K562 (cell line): ENCODE measurements around the gene MYCL.

ENCODE experiments used
- CBFB ChIP-seq: sonication (generic); formaldehyde crosslinking; IDR thresholded peaks from 2 replicates; pipeline ENCODE4 v1.4.0; 2020; ENCODE audit warnings: mild to moderate bottlenecking, missing genetic modification reagents
- FOXA1 ChIP-seq: fragments of 450-650 bp; IDR thresholded peaks from 2 replicates; pipeline ENCODE4 v1.6.1; 2016; ENCODE audit warnings: mild to moderate bottlenecking, borderline replicate concordance
- MAZ ChIP-seq, 2 experiments: fragments of 450-650 bp in 1 of 2; sonication (generic) in 1 of 2; formaldehyde crosslinking; IDR thresholded peaks in 1 of 2; conservative IDR thresholded peaks in 1 of 2; 2 replicates each; pipeline versions ENCODE4 v1.4.0 to v1.5.0; 2020; ENCODE audit warnings: mild to moderate bottlenecking in 1 of 2, missing genetic modification reagents in 1 of 2
- NFIC ChIP-seq: fragments of 450-650 bp; IDR thresholded peaks from 2 replicates; pipeline ENCODE4 v1.6.1; 2017; ENCODE audit warnings: mild to moderate bottlenecking, inconsistent platforms
- SREBF2 ChIP-seq: sonication (generic); formaldehyde crosslinking; IDR thresholded peaks from 2 replicates; pipeline ENCODE4 v1.4.0; 2020; ENCODE audit warnings: mild to moderate bottlenecking, missing genetic modification reagents
- YY1 ChIP-seq, 3 experiments: IDR thresholded peaks; 2 replicates each; pipeline ENCODE4 v1.6.1; 2011; ENCODE audit warnings: low read length in 2 of 3, mild to moderate bottlenecking in 2 of 3, moderate library complexity in 2 of 3, borderline replicate concordance in 1 of 3, control low read depth in 1 of 3, low read depth in 1 of 3; ENCODE audit not compliant: insufficient read depth in 3 of 3, insufficient replicate concordance in 2 of 3, control insufficient read depth in 1 of 3, insufficient read length in 1 of 3; ENCODE audit errors: extremely low read depth in 1 of 3
- ZNF165 ChIP-seq: fragments of 250-450 bp; sonication (Bioruptor Pico); IDR thresholded peaks from 2 replicates; pipeline ENCODE4 v1.4.0; 2020; ENCODE audit warnings: borderline replicate concordance
- TF ChIP-seq, protein P1 (sequence below): sonication (generic); formaldehyde crosslinking; IDR thresholded peaks from 2 replicates; pipeline ENCODE4 v1.8.1; 2023; ENCODE audit warnings: mild to moderate bottlenecking, missing genetic modification reagents
- TF ChIP-seq, protein P2 (sequence below): sonication (generic); formaldehyde crosslinking; IDR thresholded peaks from 2 replicates; pipeline ENCODE4 v1.8.0; 2023; ENCODE audit warnings: mild to moderate bottlenecking, missing genetic modification reagents
- TF ChIP-seq, protein P3 (sequence below): sonication (generic); formaldehyde crosslinking; IDR thresholded peaks from 2 replicates; pipeline ENCODE4 v1.9.0; 2022; ENCODE audit warnings: mild to moderate bottlenecking, missing genetic modification reagents
- TF ChIP-seq, protein P4 (sequence below), 2 experiments: fragments of 450-650 bp in 1 of 2; sonication (generic) in 1 of 2; formaldehyde crosslinking in 1 of 2; IDR thresholded peaks in 1 of 2; conservative IDR thresholded peaks in 1 of 2; 2 replicates each; pipeline versions ENCODE4 v1.6.1 to v1.8.1; 2016 to 2023; ENCODE audit warnings: mild to moderate bottlenecking in 2 of 2, moderate library complexity in 2 of 2, inconsistent platforms in 1 of 2, missing genetic modification reagents in 1 of 2

DNA sequence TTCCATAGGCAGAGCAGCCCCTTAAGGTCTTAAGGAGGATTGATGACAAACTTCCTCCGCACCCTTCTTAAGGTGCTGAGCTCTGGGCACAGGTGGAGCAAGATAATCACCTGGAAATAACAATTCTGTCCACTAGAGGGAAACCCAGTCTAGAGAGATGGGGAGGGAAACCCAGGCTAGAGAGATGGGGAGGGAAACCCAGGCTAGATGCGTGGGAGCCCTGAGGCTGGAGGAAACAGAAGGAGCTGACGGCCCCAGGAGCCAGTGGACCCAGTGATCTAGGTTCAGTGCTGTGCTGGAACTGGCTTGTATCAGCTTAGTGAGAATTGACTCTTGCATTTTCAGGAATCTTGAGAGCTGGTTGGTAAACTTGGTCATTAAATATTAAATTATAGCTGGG is 17.8 kb upstream of the MYCL start:
- TF ChIP-seq SREBF2 (no peak), CBFB (no peak), YY1 (IDR thresholded peaks at IDR 0.05; ENCODE audit: borderline replicate concordance in 1 of 3, control insufficient read depth in 1 of 3, extremely low read depth in 1 of 3, insufficient read depth in 3 of 3, insufficient read length in 1 of 3, insufficient replicate concordance in 2 of 3, low read depth in 1 of 3, low read length in 2 of 3) (no peak), NFIC (no peak), FOXA1 (no peak), MAZ (CRISPR knock-in tag; conservative IDR thresholded peaks at IDR 0.05 in 1 of 2, IDR thresholded peaks at IDR 0.05 in 1 of 2) (peak in 1 of 2 experiments; percentile 68; a peak in 3 of 4 replicates), ZNF165 (CRISPR knock-in tag) (no peak)
- TF ChIP-seq, protein P1, sequence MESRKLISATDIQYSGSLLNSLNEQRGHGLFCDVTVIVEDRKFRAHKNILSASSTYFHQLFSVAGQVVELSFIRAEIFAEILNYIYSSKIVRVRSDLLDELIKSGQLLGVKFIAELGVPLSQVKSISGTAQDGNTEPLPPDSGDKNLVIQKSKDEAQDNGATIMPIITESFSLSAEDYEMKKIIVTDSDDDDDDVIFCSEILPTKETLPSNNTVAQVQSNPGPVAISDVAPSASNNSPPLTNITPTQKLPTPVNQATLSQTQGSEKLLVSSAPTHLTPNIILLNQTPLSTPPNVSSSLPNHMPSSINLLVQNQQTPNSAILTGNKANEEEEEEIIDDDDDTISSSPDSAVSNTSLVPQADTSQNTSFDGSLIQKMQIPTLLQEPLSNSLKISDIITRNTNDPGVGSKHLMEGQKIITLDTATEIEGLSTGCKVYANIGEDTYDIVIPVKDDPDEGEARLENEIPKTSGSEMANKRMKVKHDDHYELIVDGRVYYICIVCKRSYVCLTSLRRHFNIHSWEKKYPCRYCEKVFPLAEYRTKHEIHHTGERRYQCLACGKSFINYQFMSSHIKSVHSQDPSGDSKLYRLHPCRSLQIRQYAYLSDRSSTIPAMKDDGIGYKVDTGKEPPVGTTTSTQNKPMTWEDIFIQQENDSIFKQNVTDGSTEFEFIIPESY (CRISPR knock-in tag), result no peak
- TF ChIP-seq, protein P2, sequence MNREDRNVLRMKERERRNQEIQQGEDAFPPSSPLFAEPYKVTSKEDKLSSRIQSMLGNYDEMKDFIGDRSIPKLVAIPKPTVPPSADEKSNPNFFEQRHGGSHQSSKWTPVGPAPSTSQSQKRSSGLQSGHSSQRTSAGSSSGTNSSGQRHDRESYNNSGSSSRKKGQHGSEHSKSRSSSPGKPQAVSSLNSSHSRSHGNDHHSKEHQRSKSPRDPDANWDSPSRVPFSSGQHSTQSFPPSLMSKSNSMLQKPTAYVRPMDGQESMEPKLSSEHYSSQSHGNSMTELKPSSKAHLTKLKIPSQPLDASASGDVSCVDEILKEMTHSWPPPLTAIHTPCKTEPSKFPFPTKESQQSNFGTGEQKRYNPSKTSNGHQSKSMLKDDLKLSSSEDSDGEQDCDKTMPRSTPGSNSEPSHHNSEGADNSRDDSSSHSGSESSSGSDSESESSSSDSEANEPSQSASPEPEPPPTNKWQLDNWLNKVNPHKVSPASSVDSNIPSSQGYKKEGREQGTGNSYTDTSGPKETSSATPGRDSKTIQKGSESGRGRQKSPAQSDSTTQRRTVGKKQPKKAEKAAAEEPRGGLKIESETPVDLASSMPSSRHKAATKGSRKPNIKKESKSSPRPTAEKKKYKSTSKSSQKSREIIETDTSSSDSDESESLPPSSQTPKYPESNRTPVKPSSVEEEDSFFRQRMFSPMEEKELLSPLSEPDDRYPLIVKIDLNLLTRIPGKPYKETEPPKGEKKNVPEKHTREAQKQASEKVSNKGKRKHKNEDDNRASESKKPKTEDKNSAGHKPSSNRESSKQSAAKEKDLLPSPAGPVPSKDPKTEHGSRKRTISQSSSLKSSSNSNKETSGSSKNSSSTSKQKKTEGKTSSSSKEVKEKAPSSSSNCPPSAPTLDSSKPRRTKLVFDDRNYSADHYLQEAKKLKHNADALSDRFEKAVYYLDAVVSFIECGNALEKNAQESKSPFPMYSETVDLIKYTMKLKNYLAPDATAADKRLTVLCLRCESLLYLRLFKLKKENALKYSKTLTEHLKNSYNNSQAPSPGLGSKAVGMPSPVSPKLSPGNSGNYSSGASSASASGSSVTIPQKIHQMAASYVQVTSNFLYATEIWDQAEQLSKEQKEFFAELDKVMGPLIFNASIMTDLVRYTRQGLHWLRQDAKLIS (CRISPR knock-in tag), result no peak
- TF ChIP-seq, protein P3, sequence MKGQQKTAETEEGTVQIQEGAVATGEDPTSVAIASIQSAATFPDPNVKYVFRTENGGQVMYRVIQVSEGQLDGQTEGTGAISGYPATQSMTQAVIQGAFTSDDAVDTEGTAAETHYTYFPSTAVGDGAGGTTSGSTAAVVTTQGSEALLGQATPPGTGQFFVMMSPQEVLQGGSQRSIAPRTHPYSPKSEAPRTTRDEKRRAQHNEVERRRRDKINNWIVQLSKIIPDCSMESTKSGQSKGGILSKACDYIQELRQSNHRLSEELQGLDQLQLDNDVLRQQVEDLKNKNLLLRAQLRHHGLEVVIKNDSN (CRISPR knock-in tag), result no peak
- TF ChIP-seq, protein P4, sequence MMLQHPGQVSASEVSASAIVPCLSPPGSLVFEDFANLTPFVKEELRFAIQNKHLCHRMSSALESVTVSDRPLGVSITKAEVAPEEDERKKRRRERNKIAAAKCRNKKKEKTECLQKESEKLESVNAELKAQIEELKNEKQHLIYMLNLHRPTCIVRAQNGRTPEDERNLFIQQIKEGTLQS (IDR thresholded peaks at IDR 0.05), result no peak
- TF ChIP-seq, protein P4 (CRISPR knock-in tag; conservative IDR thresholded peaks at IDR 0.05), result no peak
